SIG-M5 treated with dmso at 0.1 percent for 504 hours (cell line): Measurements from ENCODE around the gene PLCL1.

Experiments
- DNase-seq: peaks from one replicate; lab custom pipeline; 2025; ENCODE audit not compliant: unreplicated experiment; lab: John Stamatoyannopoulos, UW

Gene PLCL1

DNA sequence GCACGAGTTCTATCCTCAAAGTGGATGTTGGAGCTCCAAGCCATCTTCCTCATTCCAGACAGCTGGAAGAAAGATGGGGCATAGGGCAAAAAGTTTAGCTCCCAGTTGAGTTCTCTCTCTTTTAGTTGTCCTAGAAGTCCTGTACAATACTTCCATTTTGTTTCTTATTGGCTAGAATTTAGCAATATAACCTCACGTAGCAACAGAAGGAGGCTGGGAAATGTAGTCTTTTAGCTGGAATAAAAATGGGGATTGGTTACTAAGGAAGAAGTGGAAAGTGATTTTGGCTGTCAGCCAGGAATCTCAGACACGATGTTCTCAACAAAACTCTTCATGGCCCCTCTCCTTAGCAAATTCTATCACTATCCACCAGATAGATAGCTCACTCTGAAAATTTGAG, 79.9 kb downstream of the PLCL1 start:
- DNase-seq, result no peak

DNA sequence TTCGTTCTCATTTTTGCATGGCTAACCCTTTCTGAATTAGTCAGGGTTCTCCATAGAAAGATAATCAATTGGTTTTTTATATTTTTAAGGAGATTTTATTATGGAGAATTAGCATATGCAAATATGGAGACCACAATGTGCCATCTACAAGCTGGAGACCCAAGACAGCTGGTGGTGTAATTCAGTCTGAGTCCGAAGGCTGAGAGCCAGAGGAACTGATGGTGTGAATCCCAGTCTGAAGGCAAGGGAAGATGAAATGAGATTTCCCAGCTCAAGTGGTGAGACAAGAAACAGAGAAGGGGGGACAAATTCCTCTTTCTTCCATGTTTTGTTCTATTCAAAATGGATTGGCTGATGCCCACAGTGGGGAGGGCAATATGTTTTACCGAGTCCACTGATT, 80.7 kb downstream of the PLCL1 start:
- no peak for DNase-seq

DNA sequence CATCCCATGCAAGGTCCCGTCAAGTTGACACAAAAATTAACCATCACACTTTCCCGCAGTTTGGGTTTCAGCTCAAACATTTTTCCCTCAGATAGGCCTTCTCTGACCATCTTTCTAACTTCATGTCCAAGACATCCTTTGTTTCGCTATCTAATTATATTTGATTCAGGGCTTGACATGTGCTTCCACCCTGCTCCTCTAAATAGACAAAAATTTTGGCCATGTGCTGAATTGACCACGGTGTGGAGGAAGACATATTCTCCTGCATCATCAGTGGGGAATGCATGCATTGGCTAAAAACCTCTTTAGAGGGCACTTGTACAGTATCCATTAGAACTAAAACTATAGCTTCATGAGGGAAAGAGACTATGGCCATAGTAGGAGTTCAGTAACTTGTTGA, 81.2 kb downstream of the PLCL1 start:
- DNase-seq, result no peak

DNA sequence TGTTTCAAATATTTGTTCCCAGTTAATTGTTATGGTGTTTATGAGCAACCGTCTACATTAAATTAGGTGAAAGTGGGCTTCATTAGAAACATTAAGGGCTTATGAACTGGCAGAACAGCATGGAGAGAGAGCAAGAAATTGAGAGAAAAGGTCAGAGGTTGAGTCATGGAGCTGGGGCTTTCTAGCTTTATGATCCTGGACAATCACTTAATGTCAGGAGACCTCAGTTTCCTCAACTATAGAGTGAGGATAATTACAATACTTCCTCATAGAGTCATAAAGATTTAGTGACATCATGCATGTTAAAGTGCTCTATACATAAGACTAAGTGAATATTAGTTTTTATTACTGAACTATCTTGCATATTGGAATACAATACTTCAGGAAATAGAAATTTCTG, 83.9 kb downstream of the PLCL1 start:
- DNase-seq, result no peak

DNA sequence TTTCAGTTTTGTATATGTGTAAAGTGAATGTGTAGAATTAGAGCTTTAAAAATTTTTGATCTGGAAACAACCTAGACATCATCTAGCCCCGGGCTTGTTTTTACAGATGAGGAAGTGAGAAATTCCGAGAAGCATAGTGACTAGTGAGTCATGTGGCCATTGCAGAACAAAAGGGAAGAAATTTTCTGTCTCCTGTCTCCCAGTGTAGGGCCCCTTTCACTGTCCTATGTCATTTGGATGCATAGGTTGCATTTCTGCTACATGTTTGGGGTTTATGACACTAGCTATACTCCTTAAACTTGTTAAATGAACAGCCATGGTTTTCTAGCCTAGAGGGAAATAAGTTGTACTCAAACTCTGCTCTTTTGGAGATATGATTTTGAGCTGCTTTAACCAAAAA, 84.6 kb downstream of the PLCL1 start:
- DNase-seq, result peak; percentile 96

DNA sequence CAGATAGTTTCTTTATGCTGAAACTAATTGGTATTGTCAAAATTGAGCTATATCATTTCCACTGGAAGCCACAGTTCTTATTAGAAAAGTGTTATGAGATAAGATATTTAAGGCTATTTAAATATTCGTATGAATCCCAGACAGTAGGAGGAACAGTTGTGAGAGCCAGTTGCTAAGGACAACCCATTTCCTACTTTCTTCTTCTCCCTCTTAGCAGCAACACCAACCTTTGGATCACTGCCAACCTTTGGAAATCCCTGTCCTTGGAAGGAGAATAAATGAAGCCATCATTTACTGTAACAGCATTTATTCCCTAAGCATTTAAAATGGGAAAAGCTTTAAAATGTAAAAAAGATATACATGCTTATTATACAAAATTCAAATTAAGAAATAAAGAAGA, 85.8 kb downstream of the PLCL1 start:
- DNase-seq, result no peak

DNA sequence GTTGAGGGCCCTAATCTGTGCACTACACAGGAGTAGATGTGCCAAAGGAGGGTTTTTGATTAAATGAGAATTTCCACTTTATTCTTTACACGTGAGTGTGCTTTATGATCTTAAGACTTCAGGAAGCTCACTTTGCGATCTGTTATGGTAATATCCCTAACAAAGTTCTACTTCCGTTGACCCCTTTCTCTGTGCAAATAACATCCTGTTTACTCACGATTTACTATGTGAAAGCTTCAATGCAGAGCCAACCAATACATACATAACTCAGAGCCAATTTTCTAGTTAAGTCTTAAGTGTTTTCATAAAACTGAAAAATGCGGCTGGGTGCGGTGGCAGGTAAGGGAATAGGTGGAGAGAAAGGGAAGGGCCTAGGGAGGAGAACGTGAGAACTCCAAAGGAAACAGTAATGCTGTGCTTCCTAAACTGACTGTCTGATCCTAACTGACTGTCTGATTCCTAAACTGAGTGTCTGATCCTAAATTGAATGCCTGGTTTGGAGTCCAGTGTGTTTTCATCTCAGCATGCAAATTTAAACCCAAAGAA, 87.6 kb downstream of the PLCL1 start:
- DNase-seq, result no peak

DNA sequence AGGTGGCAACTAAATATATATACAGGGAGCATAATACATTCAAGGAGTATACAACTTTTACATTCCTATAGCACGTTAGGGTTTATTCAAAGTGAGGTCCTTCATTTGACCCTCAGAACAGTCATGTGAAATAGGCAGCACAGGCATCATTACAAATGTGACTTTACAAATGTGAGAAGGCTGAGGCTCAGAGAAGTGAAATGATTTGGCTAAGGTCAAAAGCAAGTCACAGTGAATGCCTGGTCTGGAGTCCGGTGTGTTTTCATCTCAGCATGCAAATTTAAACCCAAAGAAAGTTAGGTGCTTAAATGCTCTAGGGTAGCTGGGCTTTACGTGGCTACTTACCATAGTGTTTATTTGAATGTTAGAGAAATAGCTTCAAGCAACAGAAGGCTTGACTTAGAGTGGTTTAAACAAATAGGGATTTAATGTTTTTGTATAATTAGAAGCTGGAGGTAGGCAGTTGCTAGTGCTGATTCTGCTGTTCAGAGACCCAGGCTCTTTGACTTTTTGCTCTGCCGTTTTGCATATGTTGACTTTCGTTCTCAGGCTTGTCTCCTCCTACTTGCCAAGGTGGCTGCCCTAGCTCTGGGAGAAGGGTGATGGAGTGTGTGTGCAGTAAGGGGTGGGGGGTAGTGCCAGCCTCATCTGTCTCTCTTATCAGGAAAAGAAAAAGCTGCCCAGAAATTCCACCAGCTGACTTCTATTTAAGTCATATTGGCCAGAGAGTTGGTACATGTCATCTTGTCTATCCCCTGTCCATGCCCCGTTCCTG, 89.2 kb downstream of the PLCL1 start:
- DNase-seq, result no peak

DNA sequence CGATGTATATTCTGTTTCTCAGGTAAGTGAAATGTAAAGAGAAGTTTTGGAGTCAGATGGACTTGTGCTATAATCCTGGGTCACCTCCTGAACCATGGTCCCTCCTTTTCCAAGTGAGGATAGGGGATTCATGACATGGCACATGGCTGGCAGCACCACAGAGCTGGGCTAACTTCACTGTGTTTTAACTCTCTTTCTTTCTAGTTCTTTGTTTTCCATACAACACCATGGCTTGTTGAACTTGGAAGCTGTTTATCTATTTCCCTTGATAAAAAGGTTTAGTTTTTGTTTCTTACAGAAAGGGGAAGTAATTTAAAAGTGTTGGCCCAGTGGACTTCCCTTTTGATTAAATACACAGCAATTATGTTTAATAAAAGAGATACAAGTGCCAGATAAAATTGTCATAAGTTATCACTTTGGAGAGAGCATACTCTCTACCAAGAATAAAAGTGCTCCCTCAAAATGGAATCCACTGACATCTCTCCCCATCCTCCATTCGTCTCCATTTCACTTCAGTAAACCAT, 90.4 kb downstream of the PLCL1 start:
- DNase-seq, result no peak

DNA sequence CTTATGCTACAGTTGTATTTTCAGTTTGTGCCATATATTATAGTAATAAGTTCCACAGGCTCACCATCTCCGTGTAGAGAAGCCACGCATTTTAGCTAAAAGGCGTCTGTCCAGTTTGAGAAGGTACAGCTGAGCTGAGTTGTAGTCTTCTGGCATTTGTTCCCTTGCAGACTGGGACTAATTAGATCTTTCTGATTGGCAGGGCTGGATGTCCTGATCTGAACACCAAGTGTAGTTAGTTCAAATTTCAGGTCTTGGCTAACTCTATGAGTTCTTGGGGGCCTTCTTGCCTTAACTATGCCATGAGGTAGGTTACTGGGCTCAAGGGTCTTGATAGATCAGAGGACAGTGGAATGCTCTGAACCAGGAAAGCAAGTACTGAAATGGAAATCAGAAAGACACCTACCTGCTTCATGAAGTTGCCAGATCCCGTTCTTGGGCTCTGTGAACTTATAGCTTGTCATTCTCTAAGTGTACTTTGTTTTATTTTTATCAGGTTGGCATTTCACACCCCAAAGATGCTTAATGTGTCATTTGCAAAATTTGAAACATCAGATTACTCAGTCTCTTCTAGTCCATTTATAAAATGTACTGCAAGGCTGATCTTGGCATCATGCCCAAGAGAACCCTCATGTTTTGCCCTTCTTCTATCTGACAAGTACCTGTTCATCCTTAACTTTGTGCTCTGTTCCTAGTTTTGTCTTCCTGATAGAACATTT, 93.7 kb downstream of the PLCL1 start:
- no peak for DNase-seq

DNA sequence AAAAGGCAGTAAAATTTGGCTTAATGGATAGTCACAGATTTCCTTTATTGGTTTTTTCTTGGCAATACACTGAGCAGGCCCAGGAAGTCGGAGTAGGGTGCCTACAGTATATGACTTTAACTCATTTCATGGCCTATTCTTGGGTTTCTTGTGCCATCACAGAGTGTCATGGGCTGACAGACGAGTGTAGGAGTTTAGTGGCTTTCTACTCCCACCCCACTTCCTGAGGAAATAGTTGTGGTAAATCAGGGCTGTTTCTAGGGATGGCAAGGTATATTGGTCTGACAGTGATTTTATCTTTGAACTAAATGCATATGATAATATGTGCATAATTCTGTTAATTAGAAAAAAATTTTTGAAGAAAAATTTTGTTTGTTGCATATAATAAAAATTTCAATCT, 100.1 kb downstream of the PLCL1 start:
- DNase-seq, result no peak

DNA sequence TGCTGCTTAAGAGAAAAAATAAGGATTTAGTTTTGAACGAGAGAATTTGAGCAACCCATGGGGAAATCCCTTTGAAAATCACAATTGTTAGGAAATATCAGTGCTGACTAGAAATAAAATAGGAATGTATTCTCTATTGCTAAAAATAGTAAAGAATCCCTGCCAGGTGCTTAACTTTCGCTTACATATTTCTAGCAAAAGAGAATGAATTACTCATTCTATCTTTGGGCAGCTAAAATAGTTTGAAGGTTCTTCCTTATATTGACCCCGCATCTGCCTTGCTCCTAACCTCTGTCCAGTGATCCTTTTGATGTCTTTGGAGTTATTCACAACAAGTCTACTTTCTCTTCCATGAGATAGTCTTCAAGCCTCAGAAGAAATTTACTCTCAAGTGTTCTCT, 103.8 kb downstream of the PLCL1 start:
- DNase-seq, result no peak

DNA sequence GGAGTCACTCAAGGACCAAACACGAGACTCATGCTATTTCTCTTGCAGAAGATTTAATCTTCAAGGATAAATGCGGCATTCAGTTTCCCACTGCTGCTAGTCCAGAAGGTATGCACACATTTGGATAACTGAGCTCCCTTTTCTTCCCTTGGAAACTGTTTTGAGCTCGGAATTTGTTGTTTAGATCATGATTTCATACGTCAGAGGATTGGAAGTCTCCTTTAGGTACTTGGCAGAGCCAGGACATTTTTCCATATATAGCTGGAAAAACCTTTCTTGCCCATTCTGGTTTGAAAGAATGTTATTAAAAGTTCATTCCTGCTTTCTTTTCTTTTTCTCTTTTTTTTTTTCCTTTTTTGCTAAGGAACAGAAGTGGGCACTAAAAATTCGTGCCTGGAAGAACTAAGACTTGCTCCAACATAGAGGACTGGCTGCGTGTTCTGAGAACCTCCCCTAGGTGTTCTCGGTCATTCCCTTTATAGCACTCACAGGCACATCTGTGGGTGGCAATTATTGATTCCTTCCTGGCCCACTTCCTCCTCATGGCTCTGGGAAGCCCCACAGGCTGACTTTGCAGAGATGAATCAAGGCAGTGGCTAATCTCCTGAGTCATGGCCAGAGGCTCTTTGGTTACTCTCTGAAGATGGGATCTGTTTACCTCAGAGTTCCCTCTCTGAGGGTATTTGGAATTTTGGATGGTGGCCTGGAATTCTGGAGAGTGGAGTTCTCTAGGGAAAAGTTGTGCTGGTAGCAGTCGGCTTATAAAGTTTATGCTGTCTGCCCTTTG, 104.8 kb downstream of the PLCL1 start:
- no peak for DNase-seq

DNA sequence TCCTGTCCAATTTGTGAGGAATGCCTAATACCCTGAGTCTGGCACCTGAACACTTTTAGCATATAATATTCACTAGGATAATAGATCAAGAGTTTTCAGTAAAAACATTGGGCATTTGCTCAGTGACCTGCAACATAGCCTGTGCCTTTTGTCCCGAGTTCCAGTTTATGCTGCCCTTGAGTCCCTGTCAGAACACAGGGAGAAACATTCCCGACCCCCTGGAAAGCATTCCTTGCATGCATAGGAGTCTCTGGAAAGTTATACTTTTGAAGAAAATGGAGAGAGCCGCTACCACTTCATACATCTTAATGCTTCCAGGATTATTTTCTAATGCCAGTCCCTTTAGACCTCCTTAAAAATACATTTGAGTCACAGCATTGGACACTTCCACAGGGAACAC, 107.3 kb downstream of the PLCL1 start:
- no peak for DNase-seq

DNA sequence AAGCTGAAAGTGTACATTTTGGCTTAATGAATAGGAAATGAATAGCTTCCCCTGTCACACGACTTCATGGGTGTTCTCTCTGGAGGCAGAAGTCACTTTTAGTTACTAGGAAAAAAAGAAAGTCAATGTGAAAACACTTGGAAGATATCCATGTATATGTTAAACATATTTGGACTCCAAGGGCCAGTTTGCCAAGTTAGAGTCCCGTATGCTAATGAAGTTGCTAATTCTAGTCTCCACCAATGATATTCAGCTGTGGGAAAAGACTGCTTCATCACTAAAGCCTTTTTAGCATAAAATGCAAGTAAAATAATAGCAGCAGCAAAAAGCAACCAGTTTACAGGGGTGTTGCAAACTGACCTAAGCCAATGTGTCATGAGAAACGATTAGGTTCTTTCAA, 108.7 kb downstream of the PLCL1 start:
- DNase-seq, result no peak

DNA sequence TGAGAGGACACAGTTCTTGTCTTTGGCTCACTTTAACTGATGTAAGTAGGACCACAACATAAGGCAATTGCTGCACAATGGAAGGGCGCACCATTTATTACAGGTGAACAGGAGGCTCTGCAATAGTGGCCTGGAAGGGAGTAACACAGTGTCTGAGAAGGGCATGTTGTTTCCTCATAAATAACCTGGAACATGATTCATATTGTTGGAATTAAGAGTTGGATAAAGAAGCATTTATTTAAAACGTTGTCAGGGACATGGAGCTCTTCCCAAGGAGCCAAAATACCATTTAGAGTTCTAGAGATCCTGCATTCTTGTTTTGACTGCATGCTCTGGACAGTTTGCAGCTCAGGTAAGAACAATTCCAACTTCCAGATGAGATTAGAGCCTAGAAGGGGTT, 110.4 kb downstream of the PLCL1 start:
- DNase-seq, result no peak

DNA sequence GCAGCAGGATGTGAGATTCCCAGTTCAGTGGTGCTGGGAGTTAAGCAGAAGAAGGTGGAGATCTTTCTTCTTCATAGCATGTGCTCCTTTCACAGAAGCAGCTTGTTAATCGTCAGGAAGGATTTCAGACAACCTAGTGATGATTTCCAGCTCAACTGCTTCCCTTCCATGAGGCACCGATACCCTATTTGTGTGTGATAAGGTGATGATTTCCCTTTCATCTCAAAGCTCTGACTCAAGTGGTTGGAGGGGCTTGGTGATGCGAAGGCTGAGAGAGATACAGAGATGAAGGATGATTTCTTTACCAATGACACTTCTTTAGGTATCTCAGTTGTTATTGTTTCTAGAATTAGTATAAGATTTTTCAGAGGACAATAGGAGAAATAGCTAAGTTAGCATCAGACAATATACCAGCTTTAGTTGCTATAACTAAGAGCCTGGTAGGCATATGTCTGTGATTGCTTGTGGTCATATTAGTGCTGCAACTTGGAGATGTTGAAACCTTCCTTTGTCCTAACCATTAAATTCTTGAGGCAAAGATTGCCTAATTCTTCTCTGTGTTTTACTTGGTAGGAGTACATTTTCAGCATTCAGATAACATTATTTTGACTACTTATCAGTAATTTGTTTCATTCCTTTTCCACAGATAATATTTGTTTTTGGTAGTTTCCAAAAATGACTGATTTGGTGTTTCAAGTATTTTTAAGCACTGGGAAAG, 111.3 kb downstream of the PLCL1 start:
- DNase-seq, result peak; percentile 78

DNA sequence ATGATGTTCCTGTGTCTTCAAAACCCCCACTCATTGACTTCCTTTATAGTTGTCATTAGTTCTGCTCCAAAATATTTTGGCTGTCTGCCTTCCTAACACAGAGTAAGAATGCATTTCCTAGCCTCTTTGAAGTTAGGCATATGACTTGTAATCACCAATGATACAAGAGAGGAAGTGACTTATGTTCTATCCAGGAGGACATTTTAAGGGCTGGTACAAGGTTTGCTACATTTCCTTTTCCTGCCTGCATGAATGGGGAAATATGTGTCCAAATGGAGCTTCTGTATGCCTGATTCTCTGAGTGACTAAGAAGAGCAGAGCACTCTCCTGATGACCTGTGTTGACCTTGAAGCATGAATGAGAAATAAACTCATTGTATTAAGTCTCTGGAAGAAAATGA, 115.1 kb downstream of the PLCL1 start:
- no peak for DNase-seq

DNA sequence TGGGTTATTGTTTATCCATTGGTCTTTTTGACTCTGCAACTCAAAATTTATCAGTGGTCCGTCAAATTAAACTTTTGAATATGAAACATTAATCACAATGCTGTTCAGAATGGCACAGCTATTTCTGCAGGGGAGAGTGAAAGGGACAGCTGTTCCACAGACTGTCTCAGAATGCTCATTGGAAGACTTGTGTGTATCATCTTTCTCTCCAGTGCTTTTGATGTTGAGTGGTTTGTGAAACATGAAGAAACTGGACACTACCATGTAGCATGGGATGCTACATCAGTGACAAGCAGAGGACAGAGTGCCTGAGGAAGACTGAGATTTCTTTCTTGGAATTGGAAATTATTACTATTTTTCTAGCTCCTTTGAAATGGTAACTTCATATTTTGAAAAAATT, 115.7 kb downstream of the PLCL1 start:
- DNase-seq, result no peak

DNA sequence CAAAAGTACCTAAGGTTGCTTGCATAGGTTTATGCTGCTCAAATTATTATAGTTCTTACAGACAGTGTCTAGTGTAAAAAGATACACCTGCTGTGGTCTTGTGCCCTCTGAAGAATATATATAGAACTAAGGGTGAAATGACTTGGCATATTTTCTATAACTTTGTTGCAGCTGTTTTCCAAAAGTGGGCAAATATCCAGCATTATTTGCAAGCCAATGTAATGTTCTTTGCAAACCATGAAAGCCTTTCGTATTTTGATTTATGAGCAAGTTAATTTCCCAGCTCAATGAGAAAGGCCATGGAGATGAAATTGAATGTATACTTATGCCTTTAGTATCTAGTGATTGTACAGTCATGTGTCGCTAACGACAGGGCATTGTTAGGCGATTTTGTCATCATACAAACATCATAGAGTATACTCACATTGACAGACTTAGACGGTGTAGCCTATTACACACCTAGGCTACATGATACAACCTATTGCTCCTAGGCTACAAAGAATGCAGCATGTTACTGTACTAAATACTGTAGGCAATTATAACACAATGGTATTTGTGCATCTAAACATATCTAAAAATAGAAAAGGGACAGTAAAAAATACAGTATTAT, 116.3 kb downstream of the PLCL1 start:
- DNase-seq, result no peak
